Lower leg skin (tissue), 4 donors: Measurements from ENCODE around the gene KCNIP2. TPM values are rescaled to one million over a fixed set of nuclear protein-coding genes. Genes with fewer than 3 reads are reported as not detected.

Experiments used
- DNase-seq, 2 donors: peaks; one replicate each; pipeline ENCODE4 v3.0.0-alpha.2; 2019; ENCODE audit warnings: low spot score in 2 of 2
- H3K4me3 ChIP-seq: fragments of 200-600 bp; sonication (generic); 2 replicates; pipeline ENCODE4 v1.5.1; 2017; ENCODE audit warnings: mild to moderate bottlenecking, low read depth; ENCODE audit not compliant: poor library complexity, severe bottlenecking
- CTCF ChIP-seq, 3 donors: fragments of 450-650 bp; IDR thresholded peaks; one replicate each; pipeline ENCODE4 v1.5.1; 2016; ENCODE audit warnings: antibody characterized with exemption in 3 of 3, mild to moderate bottlenecking in 3 of 3, moderate library complexity in 2 of 3
- POLR2A ChIP-seq, 2 donors: fragments of 450-650 bp; IDR thresholded peaks; one replicate each; pipeline ENCODE4 v1.6.1; 2016 to 2017; ENCODE audit warnings: antibody characterized with exemption in 2 of 2, mild to moderate bottlenecking in 1 of 2, moderate library complexity in 1 of 2
- WGBS, 2 donors: methylation state at CpG; one replicate each; pipeline ENCODE4 v1.1.5; 2018; 5-methylcytosine and 5-hydroxymethylcytosine counted together
- intact Hi-C: fragments of 100-400 bp; cut with DNase I; formaldehyde crosslinking; loops from one replicate; pipeline ENCODE4 v1.15.0; 2023; ENCODE audit warnings: low total_unique reads
- total RNA-seq, 4 donors: library from RNA; depleted of rRNA; stranded (reverse); fragments of >200 nt; gene quantifications; one replicate each; pipeline ENCODE4 v1.1.0, GENCODE V29; 2016

Gene KCNIP2
- total RNA-seq, 4 donors from 2014 or later = 1.7 to 5.2 (median 3.1) TPM

DNA sequence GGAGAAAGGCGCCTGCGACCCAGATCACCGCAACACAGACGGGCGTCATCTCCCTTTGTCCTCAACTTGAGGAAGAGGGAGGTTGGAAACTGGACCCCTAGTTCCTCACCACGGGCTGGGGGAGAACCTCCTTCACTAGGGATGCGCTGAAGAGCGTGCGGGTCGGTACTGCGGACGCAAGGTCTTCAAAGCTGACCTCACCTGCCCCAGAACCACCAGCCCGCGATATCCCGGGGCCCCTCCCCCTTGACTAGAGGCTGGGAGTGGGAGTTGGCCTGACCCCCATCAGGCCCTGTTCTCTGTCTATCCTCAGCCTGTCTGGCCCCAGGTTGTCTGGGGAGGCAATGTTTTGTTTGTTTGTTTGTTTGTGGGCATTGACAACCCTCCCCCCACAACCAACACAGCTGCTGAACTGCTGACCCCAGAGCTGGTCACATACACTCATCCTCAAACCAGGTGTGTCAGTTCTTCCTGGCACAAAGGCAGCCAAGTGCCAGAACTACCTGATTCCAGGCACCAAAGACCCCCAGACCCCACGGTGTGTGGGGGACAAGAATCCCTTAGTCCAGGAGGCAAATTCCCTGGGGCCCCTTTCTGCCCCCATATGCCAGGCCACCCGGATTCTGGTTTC, 63.3 kb downstream of the KCNIP2 start:
- TF ChIP-seq POLR2A (IDR thresholded peaks at IDR 0.05) (no peak), CTCF (IDR thresholded peaks at IDR 0.05) (no peak)
- WGBS, 2 donors = 19 to 34% methylated on average over 13 to 17 of the region's 17 CpGs

GRCh38 chr10:101779544-101780186, 63.9 kb downstream of the KCNIP2 start:
- WGBS, 2 donors = 2 to 4% methylated on average over 30 to 49 of the region's 51 CpGs
- TF ChIP-seq POLR2A (IDR thresholded peaks at IDR 0.05) (no peak), CTCF (IDR thresholded peaks at IDR 0.05) (peak in 1 of 3 donors; percentile 8)
- intact Hi-C loops = loop anchor here (5.0 kb wide), 1 partner anchor 177 kb away; no protein-coding TSS in a partner anchor
- H3K4me3 ChIP-seq = peak overlapping the region; percentile 2
- peak; percentile 45 to 96 for DNase-seq

More for the DNA sequence above, 63.3 kb downstream of the KCNIP2 start:
- no peak for DNase-seq
- intact Hi-C loops = loop anchor here (5.0 kb wide), 1 partner anchor 178 kb away; no protein-coding TSS in a partner anchor
- no peak overlapping the region for H3K4me3 ChIP-seq

- intact Hi-C loops = no loop called here
- TF ChIP-seq CTCF (IDR thresholded peaks at IDR 0.05) (no peak), POLR2A (IDR thresholded peaks at IDR 0.05) (no peak)
- DNase-seq = peak in 1 of 2 donors; percentile 85
Measured at GRCh38 chr10:101778781-101779543, 64.6 kb downstream of the KCNIP2 start.

GRCh38 chr10:101778151-101778780, 65.3 kb downstream of the KCNIP2 start:
- TF ChIP-seq POLR2A (IDR thresholded peaks at IDR 0.05) (no peak), CTCF (IDR thresholded peaks at IDR 0.05) (no peak)
- 61 to 62% methylated on average over 12 of the region's 12 CpGs for WGBS, 2 donors
- no peak overlapping the region for H3K4me3 ChIP-seq
- intact Hi-C loops = no loop called here
- peak in 1 of 2 donors; percentile 70 for DNase-seq

More at GRCh38 chr10:101778781-101779543, 64.6 kb downstream of the KCNIP2 start:
- 7 to 14% methylated on average over 47 to 57 of the region's 58 CpGs for WGBS, 2 donors
- peak overlapping the region; percentile 2 for H3K4me3 ChIP-seq

- TF ChIP-seq CTCF (IDR thresholded peaks at IDR 0.05) (no peak), POLR2A (IDR thresholded peaks at IDR 0.05) (no peak)
- DNase-seq = peak in 1 of 2 donors; percentile 76
- intact Hi-C loops = no loop called here
Measured at GRCh38 chr10:101777619-101778145, 65.9 kb downstream of the KCNIP2 start.

More at GRCh38 chr10:101777619-101778145, 65.9 kb downstream of the KCNIP2 start:
- H3K4me3 ChIP-seq = no peak overlapping the region
- WGBS, 2 donors = 92 to 93% methylated on average over 3 of the region's 3 CpGs
